GM12873 (cell line): ENCODE results near the gene DOCK2.

Source experiments
- CTCF ChIP-seq: IDR thresholded peaks from 2 replicates; pipeline ENCODE4 v1.5.1; 2012; ENCODE audit warnings: low read depth, mild to moderate bottlenecking, moderate library complexity, low read length, control low read depth; ENCODE audit not compliant: insufficient read depth; ENCODE audit errors: missing control alignments

DOCK2 gene

GRCh38 chr5:170008376-170008775, 371.3 kb downstream of the DOCK2 start:
- TF ChIP-seq CTCF = no peak

GRCh38 chr5:170010595-170010994, 373.5 kb downstream of the DOCK2 start:
- TF ChIP-seq CTCF = no peak

GRCh38 chr5:170011751-170012150, 374.7 kb downstream of the DOCK2 start:
- TF ChIP-seq CTCF = no peak

GRCh38 chr5:170012622-170013021, 375.5 kb downstream of the DOCK2 start:
- TF ChIP-seq CTCF = no peak

GRCh38 chr5:170020423-170020822, 383.3 kb downstream of the DOCK2 start:
- TF ChIP-seq CTCF = no peak

GRCh38 chr5:170021506-170021905, 384.4 kb downstream of the DOCK2 start:
- no peak for TF ChIP-seq CTCF

- TF ChIP-seq CTCF = no peak
These were observed 388.8 kb downstream of the DOCK2 start for GRCh38 chr5:170025853-170026252.
